Measurements from ENCODE around the gene ABCB8. TPM values are rescaled to one million over a fixed set of nuclear protein-coding genes. Genes with fewer than 3 reads are reported as not detected.

The ABCB8 gene
- total and polyA plus RNA-seq, 2 of the 8 experiments (the other 6 are each of a cell fraction or from before 2014, with no cell fraction given): 17.7 to 27.0 TPM

- H3K23me2 ChIP-seq (ENCODE audit: low read depth, low read length): peaks cover 3% of the 10 kb centered on the region; the same call in 1 of the 2 replicates
- CTCF ChIA-PET (ENCODE audit: partially characterized antibody): interaction anchor here (0.9 to 3.5 kb wide), 8 partner anchors 9 to 148 kb away, joined by 3 to 20 read pairs (median 6); partner anchors contain the start of gene CDK5
- WGBS, 2 experiments (ENCODE audit: extremely low coverage in 1 of 2, insufficient coverage in 1 of 2, insufficient read length in 1 of 2, insufficient replicate concordance in 2 of 2, low coverage in 1 of 2, low lambda C conversion rate in 2 of 2, missing lambda C conversion rate in 1 of 2): 87% methylated on average over 14 of the region's 14 CpGs; no CpG with 5 or more reads in 1 of the 2 experiments
These were observed 18.6 kb downstream of the ABCB8 start for GRCh38 chr7:151046603-151047573.

More at GRCh38 chr7:151046603-151047573, 18.6 kb downstream of the ABCB8 start:
- DNase-seq (ENCODE audit: low read depth in 1 of 2, low spot score in 2 of 2): no peak
- no peak overlapping the region for H3K4ac ChIP-seq (replicated peaks; ENCODE audit: insufficient read length, low read depth, low read length)
- no peak overlapping the region for H2AFZ ChIP-seq (ENCODE audit: low read length)
- H3K14ac ChIP-seq (ENCODE audit: insufficient read length): no peak overlapping the region
- peaks cover 4 to 30% (median 20%) of the 10 kb centered on the region in 4 experiments for H3K27me3 ChIP-seq (replicated peaks in 1 of 4; ENCODE audit: control insufficient read depth in 3 of 4, extremely low read depth in 1 of 4, insufficient read depth in 3 of 4, low read length in 3 of 4)
- H2BK5ac ChIP-seq (ENCODE audit: low read depth, low read length): no peak overlapping the region
- H4K5ac ChIP-seq (ENCODE audit: insufficient read length, low read depth, low read length): no peak overlapping the region
- H4K20me1 ChIP-seq (replicated peaks in 1 of 2; ENCODE audit: control insufficient read depth in 1 of 2, insufficient read depth in 2 of 2, low read length in 2 of 2): peaks cover 2 to 11% of the 10 kb centered on the region in 2 experiments
- no peak overlapping the region for H2BK120ac ChIP-seq (replicated peaks; ENCODE audit: low read depth, low read length)
- peaks cover 0 to 8% (median 4%) of the 10 kb centered on the region in 4 experiments; a peak in 3 of 7 replicates for H3K4me1 ChIP-seq (replicated peaks in 1 of 4; ENCODE audit: control insufficient read depth in 3 of 4, insufficient read depth in 4 of 4, low read length in 3 of 4)
- H3K4me2 ChIP-seq (ENCODE audit: insufficient read depth in 1 of 2, low read depth in 2 of 2, low read length in 2 of 2): no peak overlapping the region
- H3K79me1 ChIP-seq (ENCODE audit: low read depth, low read length): no peaks in the 10 kb centered on the region
- H2BK15ac ChIP-seq (ENCODE audit: low read length): no peak overlapping the region
- H3K4me3 ChIP-seq (ENCODE audit: extremely low read depth in 1 of 4, insufficient read depth in 2 of 4, low read depth in 3 of 4, low read length in 4 of 4): no peak overlapping the region
- no peak overlapping the region for H3K18ac ChIP-seq (ENCODE audit: extremely low read depth, low read length)
- H3K36me3 ChIP-seq (ENCODE audit: control insufficient read depth in 2 of 4, insufficient read depth in 4 of 4, low read length in 3 of 4): no peaks in the 10 kb centered on the region
- no peak overlapping the region for H2AK5ac ChIP-seq (ENCODE audit: low read depth, low read length)
- no peak overlapping the region for H4K91ac ChIP-seq (replicated peaks; ENCODE audit: insufficient read length, low read length)
- no peak for FAIRE-seq
- H3K23ac ChIP-seq (ENCODE audit: insufficient read length): no peak overlapping the region
- H3K56ac ChIP-seq (replicated peaks; ENCODE audit: insufficient read length, low read depth, low read length): no peak overlapping the region
- H3K9ac ChIP-seq (replicated peaks in 1 of 4; ENCODE audit: extremely low read depth in 1 of 4, low read depth in 3 of 4, low read length in 3 of 4): no peak overlapping the region
- POLR2A ChIA-PET (ENCODE audit: partially characterized antibody): interaction anchor here (1.0 to 1.8 kb wide), 3 partner anchors 7 to 34 kb away, joined by 3 to 4 read pairs (median 4); partner anchors contain the start of gene FASTK
- no peak overlapping the region for H2BK12ac ChIP-seq (ENCODE audit: low read depth, low read length)
- no peaks in the 10 kb centered on the region for H3K9me3 ChIP-seq (ENCODE audit: insufficient read depth in 2 of 2, low read depth in 1 of 2, low read length in 1 of 2)
- no peak overlapping the region for H2BK20ac ChIP-seq (ENCODE audit: low read length)
- H4K8ac ChIP-seq (ENCODE audit: extremely low read depth, insufficient read depth, low read length): no peak overlapping the region
- H3K79me2 ChIP-seq (ENCODE audit: control insufficient read depth in 1 of 2, insufficient read depth in 2 of 2, low read length in 2 of 2): no peaks in the 10 kb centered on the region
- no peak for TF ChIP-seq RXRA (IDR thresholded peaks at IDR 0.05; ENCODE audit: insufficient read depth, low read depth, low read length)
- no peak for TF ChIP-seq KDM5A (IDR thresholded peaks at IDR 0.05; ENCODE audit: low read length)
- TF ChIP-seq SP2 (IDR thresholded peaks at IDR 0.05; ENCODE audit: low read length): no peak
- TF ChIP-seq ATF2 (IDR thresholded peaks at IDR 0.05; ENCODE audit: low read length): no peak
- TF ChIP-seq E2F6 (IDR thresholded peaks at IDR 0.05): no peak
- no peak for TF ChIP-seq BACH1 (IDR thresholded peaks at IDR 0.05; ENCODE audit: low read length)
- no peak for TF ChIP-seq ATF3 (IDR thresholded peaks at IDR 0.05; ENCODE audit: insufficient read depth, low read depth, low read length)
- TF ChIP-seq SUZ12 (IDR thresholded peaks at IDR 0.05; ENCODE audit: low read length): no peak
- no peak overlapping the region for H3K27ac ChIP-seq (ENCODE audit: low read depth, low read length)
